ENCODE data around the gene SLC25A25.

The SLC25A25 gene

GRCh38 chr9:128144239-128145181, 76.5 kb downstream of the SLC25A25 start:
- no peak for TF ChIP-seq CTCF (IDR thresholded peaks at IDR 0.05; ENCODE audit: low read depth, low read length, missing control alignments)
- H3K4me3 ChIP-seq (replicated peaks; ENCODE audit: low read depth, low read length): no peak overlapping the region
- DNase-seq (ENCODE audit: extremely low read depth, low read depth): no peak

GRCh38 chr9:128145536-128145935, 77.5 kb downstream of the SLC25A25 start:
- no peak for DNase-seq (ENCODE audit: extremely low read depth, low read depth)
- no peak for TF ChIP-seq CTCF (IDR thresholded peaks at IDR 0.05; ENCODE audit: low read depth, low read length, missing control alignments)
- no peak overlapping the region for H3K4me3 ChIP-seq (replicated peaks; ENCODE audit: low read depth, low read length)

DNA sequence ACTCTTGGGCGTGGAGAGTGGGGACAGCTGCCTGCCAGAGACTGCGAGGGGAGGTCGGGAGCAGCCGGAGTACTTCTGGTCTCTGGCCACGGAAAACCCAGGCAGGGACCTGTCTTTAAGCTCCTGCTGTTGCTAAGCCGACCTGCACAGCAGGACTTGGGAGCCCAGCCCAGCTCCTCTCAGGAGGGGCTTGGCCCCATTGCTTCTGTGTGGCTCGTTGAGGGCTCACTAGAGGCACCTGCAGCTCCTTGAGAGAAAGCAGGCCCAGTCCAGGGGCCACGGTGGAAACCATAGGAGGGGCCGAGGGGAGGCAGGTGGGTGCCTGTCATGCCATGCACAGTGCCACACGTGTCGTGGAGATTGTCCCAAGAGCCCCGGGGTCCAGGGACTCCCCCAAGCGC, 77.9 kb downstream of the SLC25A25 start:
- no peak for TF ChIP-seq CTCF (IDR thresholded peaks at IDR 0.05; ENCODE audit: low read depth, low read length, missing control alignments)
- H3K4me3 ChIP-seq (replicated peaks; ENCODE audit: low read depth, low read length): no peak overlapping the region
- no peak for DNase-seq (ENCODE audit: extremely low read depth, low read depth)

DNA sequence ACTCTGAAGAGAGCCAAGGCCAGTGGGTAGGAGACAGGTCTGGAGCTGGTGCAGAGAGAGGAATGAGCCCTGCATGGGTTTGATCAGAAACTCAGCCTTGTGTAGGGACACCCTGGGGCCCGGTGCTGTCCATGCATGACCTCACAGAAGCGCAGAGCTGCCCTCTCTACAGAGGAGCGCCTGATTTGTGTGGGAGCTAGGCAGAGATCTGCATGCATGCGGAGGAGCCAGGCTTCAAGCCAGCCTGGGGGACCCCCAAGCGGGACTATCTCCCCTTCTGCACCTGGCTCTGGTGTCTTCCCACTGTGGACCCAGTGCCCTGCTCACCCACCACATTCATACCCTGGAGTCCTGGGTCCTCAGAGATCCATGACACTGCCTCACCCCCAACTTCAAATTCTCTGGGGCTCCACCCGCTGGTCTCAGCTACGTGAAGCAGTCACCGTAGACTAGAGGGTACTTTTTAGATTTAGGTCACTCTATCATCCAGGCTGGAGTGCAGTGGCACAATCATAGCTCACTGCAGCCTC, 78.6 kb downstream of the SLC25A25 start:
- no peak for DNase-seq (ENCODE audit: extremely low read depth, low read depth)
- no peak for TF ChIP-seq CTCF (IDR thresholded peaks at IDR 0.05; ENCODE audit: low read depth, low read length, missing control alignments)

DNA sequence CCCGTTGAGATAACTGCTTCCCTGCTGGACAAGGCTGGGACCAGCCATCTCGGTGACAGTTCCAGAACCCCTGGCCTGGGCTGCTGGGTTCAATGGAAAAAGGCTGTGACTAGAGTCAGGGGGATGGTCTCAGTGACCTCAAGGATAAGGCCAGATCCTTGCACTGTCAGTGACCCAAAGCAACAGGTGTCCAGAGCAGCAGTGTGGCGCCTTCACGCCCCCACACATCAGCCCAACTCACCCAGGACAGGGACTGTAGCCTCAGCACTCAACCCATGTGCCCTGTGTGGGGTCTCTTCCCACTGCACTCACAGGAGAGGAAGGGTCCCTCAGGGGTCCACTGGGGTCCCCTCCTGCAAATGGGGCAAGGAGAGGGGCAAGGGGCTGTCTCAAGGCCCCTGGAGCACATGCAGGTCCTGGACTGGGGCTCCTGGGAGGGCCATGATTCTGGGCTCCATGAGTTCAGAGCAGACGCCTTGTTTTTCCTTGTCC, 80.5 kb downstream of the SLC25A25 start:
- TF ChIP-seq CTCF (IDR thresholded peaks at IDR 0.05; ENCODE audit: low read depth, low read length, missing control alignments): no peak
- H3K4me3 ChIP-seq (replicated peaks; ENCODE audit: low read depth, low read length): no peak overlapping the region
- DNase-seq (ENCODE audit: extremely low read depth, low read depth): no peak

More for the DNA sequence above, 78.6 kb downstream of the SLC25A25 start:
- no peak overlapping the region for H3K4me3 ChIP-seq (replicated peaks; ENCODE audit: low read depth, low read length)

DNA sequence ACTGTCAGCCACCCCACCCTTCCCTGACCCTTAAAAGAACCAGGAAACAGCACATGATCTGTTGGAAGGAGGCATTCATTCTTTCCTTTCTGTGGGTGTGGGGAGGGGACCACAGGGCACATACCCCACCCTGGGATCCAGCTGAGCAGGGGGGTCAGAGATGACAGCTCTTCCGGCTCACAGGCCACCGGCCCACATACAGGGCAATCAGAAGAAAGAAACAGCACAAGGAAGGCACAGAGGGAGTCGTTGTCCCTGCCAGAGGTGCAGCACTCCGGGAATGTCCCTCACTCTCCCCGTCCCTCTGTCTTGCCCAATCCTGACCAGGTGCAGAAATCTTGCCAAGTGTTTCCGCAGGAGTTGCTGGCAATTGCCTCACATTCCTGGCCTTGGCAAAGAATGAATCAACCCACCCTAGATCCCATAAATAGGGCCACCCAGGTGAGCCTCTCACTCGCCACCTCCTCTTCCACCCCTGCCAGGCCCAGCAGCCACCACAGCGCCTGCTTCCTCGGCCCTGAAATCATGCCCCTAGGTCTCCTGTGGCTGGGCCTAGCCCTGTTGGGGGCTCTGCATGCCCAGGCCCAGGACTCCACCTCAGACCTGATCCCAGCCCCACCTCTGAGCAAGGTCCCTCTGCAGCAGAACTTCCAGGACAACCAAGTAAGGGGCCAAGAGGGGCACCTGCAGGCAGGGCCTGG, 81.1 kb downstream of the SLC25A25 start, which contains the start of gene LCN2:
Gene LCN2 (plus strand): TSS at position 453 of the 701 bp plus-strand sequence. CDS start 73 bp downstream, at position 526.
- no peak for DNase-seq (ENCODE audit: extremely low read depth, low read depth)
- no peak for TF ChIP-seq CTCF (IDR thresholded peaks at IDR 0.05; ENCODE audit: low read depth, low read length, missing control alignments)
- H3K4me3 ChIP-seq (replicated peaks; ENCODE audit: low read depth, low read length): no peak within 1 kb of the TSS
